GM23338 (cell line): Measurements from ENCODE around the gene OSBPL10. TPM values are rescaled to one million over a fixed set of nuclear protein-coding genes. Genes with fewer than 3 reads are reported as not detected.

ENCODE experiments used
- ATAC-seq: fragments of 200-7000 bp; cut with Tn5 transposase; 3 replicates; pipeline ENCODE4 v1.9.1; 2020
- DNase-seq: peaks from one replicate; pipeline ENCODE4 v3.0.0-alpha.2; 2015; ENCODE audit warnings: low spot score
- H2AFZ ChIP-seq: fragments of 200-600 bp; sonication (generic); 2 replicates; pipeline ENCODE4 v1.8.0; 2016; ENCODE audit warnings: antibody characterized with exemption, mild to moderate bottlenecking, moderate library complexity
- H3F3A ChIP-seq: fragments of 200-600 bp; sonication (generic); replicated peaks from 2 replicates; pipeline ENCODE4 v1.8.0; 2017; ENCODE audit warnings: antibody characterized with exemption, mixed run types, low read depth
- H3K27ac ChIP-seq: fragments of 200-600 bp; sonication (generic); 2 replicates; pipeline ENCODE4 v1.6.1; 2016; ENCODE audit warnings: low read depth
- H3K27me3 ChIP-seq: fragments of 200-600 bp; sonication (generic); 2 replicates; pipeline ENCODE4 v1.8.0; 2016; ENCODE audit warnings: mild to moderate bottlenecking, mixed run types, moderate library complexity; ENCODE audit not compliant: insufficient read depth
- H3K36me3 ChIP-seq: fragments of 200-600 bp; sonication (generic); 2 replicates; pipeline ENCODE4 v1.8.0; 2016; ENCODE audit warnings: mild to moderate bottlenecking; ENCODE audit not compliant: insufficient read depth
- H3K4me1 ChIP-seq: fragments of 200-600 bp; sonication (generic); 2 replicates; pipeline ENCODE4 v1.8.0; 2016; ENCODE audit warnings: mild to moderate bottlenecking, moderate library complexity; ENCODE audit not compliant: insufficient read depth
- H3K4me2 ChIP-seq: fragments of 200-600 bp; sonication (generic); 2 replicates; pipeline ENCODE4 v1.7.1; 2017; ENCODE audit warnings: mixed run types
- H3K4me3 ChIP-seq: fragments of 200-600 bp; sonication (generic); 2 replicates; pipeline ENCODE4 v1.6.1; 2016; ENCODE audit warnings: mixed run types
- H3K79me2 ChIP-seq: fragments of 200-600 bp; sonication (generic); replicated peaks from 2 replicates; pipeline ENCODE4 v1.8.0; 2017; ENCODE audit warnings: mild to moderate bottlenecking; ENCODE audit not compliant: insufficient read depth
- H3K9me2 ChIP-seq: fragments of 200-600 bp; sonication (generic); 2 replicates; pipeline ENCODE4 v1.8.0; 2017; ENCODE audit not compliant: insufficient read depth
- H4K20me1 ChIP-seq: fragments of 200-600 bp; sonication (generic); replicated peaks from 2 replicates; pipeline ENCODE4 v1.8.0; 2017; ENCODE audit warnings: mild to moderate bottlenecking; ENCODE audit not compliant: insufficient read depth
- H3K27ac Mint-ChIP-seq: 2 replicates; pipeline ENCODE4 v1.8.0; 2020; ENCODE audit warnings: inconsistent platforms, mild to moderate bottlenecking, moderate library complexity, mixed read lengths
- H3K27me3 Mint-ChIP-seq: 3 replicates; pipeline ENCODE4 v1.8.0; 2022; ENCODE audit warnings: low read depth, mild to moderate bottlenecking, moderate library complexity, mixed read lengths, inconsistent platforms; ENCODE audit not compliant: insufficient read depth, poor library complexity
- H3K36me3 Mint-ChIP-seq: 3 replicates; pipeline ENCODE4 v1.8.0; 2021; ENCODE audit warnings: low read depth, mild to moderate bottlenecking, inconsistent platforms, moderate library complexity, mixed read lengths
- H3K4me1 Mint-ChIP-seq: 3 replicates; pipeline ENCODE4 v1.8.0; 2020; ENCODE audit warnings: mild to moderate bottlenecking, inconsistent platforms, mixed read lengths
- H3K4me3 Mint-ChIP-seq: 3 replicates; pipeline ENCODE4 v1.8.0; 2021; ENCODE audit warnings: moderate library complexity, mild to moderate bottlenecking, inconsistent platforms, mixed read lengths
- H3K9me3 Mint-ChIP-seq: 3 replicates; pipeline ENCODE4 v1.8.0; 2020; ENCODE audit warnings: moderate library complexity, mild to moderate bottlenecking, inconsistent platforms, mixed read lengths
- EZH2 ChIP-seq: fragments of 200-600 bp; sonication (generic); IDR thresholded peaks from one replicate; pipeline ENCODE4 v1.8.0; 2017; ENCODE audit warnings: antibody characterized with exemption, mild to moderate bottlenecking, low read depth; ENCODE audit not compliant: unreplicated experiment
- JUNB ChIP-seq: IDR thresholded peaks from one replicate; pipeline ENCODE4 v1.6.1; 2016; ENCODE audit warnings: antibody characterized with exemption; ENCODE audit not compliant: unreplicated experiment
- NANOG ChIP-seq: IDR thresholded peaks from 2 replicates; pipeline ENCODE4 v1.6.1; 2016; ENCODE audit warnings: antibody characterized with exemption, borderline replicate concordance
- POLR2AphosphoS5 ChIP-seq: IDR thresholded peaks from 2 replicates; pipeline ENCODE4 v1.6.1; 2016; ENCODE audit warnings: antibody characterized with exemption, low read depth
- STAT1 ChIP-seq: IDR thresholded peaks from one replicate; pipeline ENCODE4 v1.6.1; 2016; ENCODE audit warnings: antibody characterized with exemption; ENCODE audit not compliant: unreplicated experiment
- ZNF114 ChIP-seq: fragments of 250-450 bp; sonication (Bioruptor Pico); IDR thresholded peaks from 2 replicates; pipeline ENCODE4 v1.5.0; 2020; ENCODE audit warnings: mild to moderate bottlenecking, moderate library complexity
- ZNF331 ChIP-seq: fragments of 250-450 bp; sonication (Bioruptor Pico); IDR thresholded peaks from 2 replicates; pipeline ENCODE4 v1.5.0; 2020; ENCODE audit warnings: low read depth, mild to moderate bottlenecking, moderate library complexity
- polyA plus RNA-seq: library from polyadenylated mRNA; unstranded; fragments of >200 nt; fragmentation: Nextera tagmentation; extraction: Ambion mirVana; gene quantifications from 2 replicates; pipeline ENCODE4 v1.2.1, GENCODE V29; 2016
- total RNA-seq: library from RNA; depleted of rRNA; stranded (reverse); fragments of >200 nt; shearing (Covaris generic); gene quantifications from 2 replicates; pipeline ENCODE4 v1.2.3, GENCODE V29; 2014
- TF ChIP-seq, protein P1 (sequence below): IDR thresholded peaks from one replicate; pipeline ENCODE4 v1.6.1; 2018; ENCODE audit warnings: antibody characterized with exemption; ENCODE audit not compliant: unreplicated experiment
- TF ChIP-seq, protein P2 (sequence below), 2 experiments: fragments of 200-600 bp in 1 of 2; sonication (generic) in 1 of 2; conservative IDR thresholded peaks; 2 replicates each; pipeline versions ENCODE4 v1.5.1 to v1.6.1; 2016 to 2017; ENCODE audit warnings: antibody characterized with exemption in 2 of 2, low read depth in 2 of 2, mild to moderate bottlenecking in 2 of 2, moderate library complexity in 1 of 2
- TF ChIP-seq, protein P3 (sequence below): fragments of 250-450 bp; sonication (Bioruptor Pico); IDR thresholded peaks from 2 replicates; pipeline ENCODE4 v1.5.0; 2020; ENCODE audit warnings: mild to moderate bottlenecking, moderate library complexity

Gene OSBPL10
- total and polyA plus RNA-seq, 2 experiments from 2014 or later, result 23.8 to 149 TPM

DNA sequence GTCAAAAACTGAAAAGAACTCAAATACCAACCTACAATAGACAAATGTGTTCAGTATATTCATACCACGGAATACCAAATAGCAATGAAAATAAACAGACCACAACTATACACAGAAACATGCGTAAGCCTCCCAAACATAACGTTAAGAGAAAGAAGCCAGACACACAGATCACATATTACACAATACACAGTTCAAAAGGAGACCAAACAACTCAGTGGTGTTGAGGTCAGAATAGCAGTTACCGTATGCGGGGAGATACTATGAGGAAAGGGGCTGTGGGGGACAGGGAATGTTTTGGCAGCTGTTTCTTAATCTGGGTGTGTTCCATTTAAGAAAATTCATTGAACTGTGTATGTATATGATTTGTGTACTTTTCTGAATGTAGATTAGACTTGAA is 6.6 kb downstream of the OSBPL10 start (continued):
- TF ChIP-seq POLR2AphosphoS5, result no peak
- no peak for TF ChIP-seq NANOG
- no peak for TF ChIP-seq JUNB
- TF ChIP-seq ZNF331, result no peak
- no peak for TF ChIP-seq STAT1
- TF ChIP-seq, protein P1, sequence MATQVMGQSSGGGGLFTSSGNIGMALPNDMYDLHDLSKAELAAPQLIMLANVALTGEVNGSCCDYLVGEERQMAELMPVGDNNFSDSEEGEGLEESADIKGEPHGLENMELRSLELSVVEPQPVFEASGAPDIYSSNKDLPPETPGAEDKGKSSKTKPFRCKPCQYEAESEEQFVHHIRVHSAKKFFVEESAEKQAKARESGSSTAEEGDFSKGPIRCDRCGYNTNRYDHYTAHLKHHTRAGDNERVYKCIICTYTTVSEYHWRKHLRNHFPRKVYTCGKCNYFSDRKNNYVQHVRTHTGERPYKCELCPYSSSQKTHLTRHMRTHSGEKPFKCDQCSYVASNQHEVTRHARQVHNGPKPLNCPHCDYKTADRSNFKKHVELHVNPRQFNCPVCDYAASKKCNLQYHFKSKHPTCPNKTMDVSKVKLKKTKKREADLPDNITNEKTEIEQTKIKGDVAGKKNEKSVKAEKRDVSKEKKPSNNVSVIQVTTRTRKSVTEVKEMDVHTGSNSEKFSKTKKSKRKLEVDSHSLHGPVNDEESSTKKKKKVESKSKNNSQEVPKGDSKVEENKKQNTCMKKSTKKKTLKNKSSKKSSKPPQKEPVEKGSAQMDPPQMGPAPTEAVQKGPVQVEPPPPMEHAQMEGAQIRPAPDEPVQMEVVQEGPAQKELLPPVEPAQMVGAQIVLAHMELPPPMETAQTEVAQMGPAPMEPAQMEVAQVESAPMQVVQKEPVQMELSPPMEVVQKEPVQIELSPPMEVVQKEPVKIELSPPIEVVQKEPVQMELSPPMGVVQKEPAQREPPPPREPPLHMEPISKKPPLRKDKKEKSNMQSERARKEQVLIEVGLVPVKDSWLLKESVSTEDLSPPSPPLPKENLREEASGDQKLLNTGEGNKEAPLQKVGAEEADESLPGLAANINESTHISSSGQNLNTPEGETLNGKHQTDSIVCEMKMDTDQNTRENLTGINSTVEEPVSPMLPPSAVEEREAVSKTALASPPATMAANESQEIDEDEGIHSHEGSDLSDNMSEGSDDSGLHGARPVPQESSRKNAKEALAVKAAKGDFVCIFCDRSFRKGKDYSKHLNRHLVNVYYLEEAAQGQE, result no peak

DNA sequence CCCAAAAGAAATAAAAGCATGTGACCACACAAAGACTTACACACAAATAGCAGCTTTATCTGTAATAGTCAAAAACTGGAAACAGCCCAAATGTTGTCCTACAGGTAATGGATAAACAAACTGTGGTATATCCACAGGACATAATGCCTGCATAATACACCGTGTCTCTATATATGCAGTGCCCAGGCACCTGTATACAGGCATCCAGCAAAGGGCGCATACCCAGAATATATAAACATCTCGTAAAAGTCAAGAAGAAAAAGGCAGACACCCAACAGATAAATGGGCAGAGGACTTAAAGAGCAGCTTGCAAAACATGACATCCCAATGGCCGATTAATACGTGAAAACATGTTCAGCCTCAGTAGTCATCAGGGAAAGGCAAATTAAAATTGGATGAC is 7.2 kb downstream of the OSBPL10 start:
- ATAC-seq (no peak), DNase-seq (no peak)
- Mint-ChIP-seq H3K27me3 (peaks cover 5% of the 10 kb centered on the region), H3K4me3 (no peak overlapping the region), H3K36me3 (peaks cover 25% of the 10 kb centered on the region), H3K27ac (no peak overlapping the region), H3K9me3 (no peaks in the 10 kb centered on the region), H3K4me1 (peaks cover 68% of the 10 kb centered on the region)
- H3F3A ChIP-seq, result 0 out of 2 replicates have a peak, but pooled peaks cover 6% of the 10 kb centered on the region
- H4K20me1 ChIP-seq, result peaks cover 13% of the 10 kb centered on the region; the same call in 1 of the 2 replicates
- H3K36me3 ChIP-seq, result 0 out of 2 replicates have a peak, but pooled peaks cover 5% of the 10 kb centered on the region
- H3K9me2 ChIP-seq, result no peaks in the 10 kb centered on the region
- no peak overlapping the region for H3K4me2 ChIP-seq
- H3K4me1 ChIP-seq, result peaks cover 74% of the 10 kb centered on the region
- H3K27ac ChIP-seq, result no peak overlapping the region
- H3K79me2 ChIP-seq, result peaks cover 100% of the 10 kb centered on the region
- no peaks in the 10 kb centered on the region for H3K27me3 ChIP-seq
- H3K4me3 ChIP-seq, result no peak overlapping the region
- no peak overlapping the region for H2AFZ ChIP-seq
- TF ChIP-seq ZNF114 (no peak), JUNB (no peak), EZH2 (no peak), ZNF331 (no peak)
- TF ChIP-seq, protein P2, sequence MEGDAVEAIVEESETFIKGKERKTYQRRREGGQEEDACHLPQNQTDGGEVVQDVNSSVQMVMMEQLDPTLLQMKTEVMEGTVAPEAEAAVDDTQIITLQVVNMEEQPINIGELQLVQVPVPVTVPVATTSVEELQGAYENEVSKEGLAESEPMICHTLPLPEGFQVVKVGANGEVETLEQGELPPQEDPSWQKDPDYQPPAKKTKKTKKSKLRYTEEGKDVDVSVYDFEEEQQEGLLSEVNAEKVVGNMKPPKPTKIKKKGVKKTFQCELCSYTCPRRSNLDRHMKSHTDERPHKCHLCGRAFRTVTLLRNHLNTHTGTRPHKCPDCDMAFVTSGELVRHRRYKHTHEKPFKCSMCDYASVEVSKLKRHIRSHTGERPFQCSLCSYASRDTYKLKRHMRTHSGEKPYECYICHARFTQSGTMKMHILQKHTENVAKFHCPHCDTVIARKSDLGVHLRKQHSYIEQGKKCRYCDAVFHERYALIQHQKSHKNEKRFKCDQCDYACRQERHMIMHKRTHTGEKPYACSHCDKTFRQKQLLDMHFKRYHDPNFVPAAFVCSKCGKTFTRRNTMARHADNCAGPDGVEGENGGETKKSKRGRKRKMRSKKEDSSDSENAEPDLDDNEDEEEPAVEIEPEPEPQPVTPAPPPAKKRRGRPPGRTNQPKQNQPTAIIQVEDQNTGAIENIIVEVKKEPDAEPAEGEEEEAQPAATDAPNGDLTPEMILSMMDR (conservative IDR thresholded peaks at IDR 0.05; ENCODE audit: low read depth in 2 of 2), result no peak
- TF ChIP-seq, protein P1, result no peak
- TF ChIP-seq, protein P3, sequence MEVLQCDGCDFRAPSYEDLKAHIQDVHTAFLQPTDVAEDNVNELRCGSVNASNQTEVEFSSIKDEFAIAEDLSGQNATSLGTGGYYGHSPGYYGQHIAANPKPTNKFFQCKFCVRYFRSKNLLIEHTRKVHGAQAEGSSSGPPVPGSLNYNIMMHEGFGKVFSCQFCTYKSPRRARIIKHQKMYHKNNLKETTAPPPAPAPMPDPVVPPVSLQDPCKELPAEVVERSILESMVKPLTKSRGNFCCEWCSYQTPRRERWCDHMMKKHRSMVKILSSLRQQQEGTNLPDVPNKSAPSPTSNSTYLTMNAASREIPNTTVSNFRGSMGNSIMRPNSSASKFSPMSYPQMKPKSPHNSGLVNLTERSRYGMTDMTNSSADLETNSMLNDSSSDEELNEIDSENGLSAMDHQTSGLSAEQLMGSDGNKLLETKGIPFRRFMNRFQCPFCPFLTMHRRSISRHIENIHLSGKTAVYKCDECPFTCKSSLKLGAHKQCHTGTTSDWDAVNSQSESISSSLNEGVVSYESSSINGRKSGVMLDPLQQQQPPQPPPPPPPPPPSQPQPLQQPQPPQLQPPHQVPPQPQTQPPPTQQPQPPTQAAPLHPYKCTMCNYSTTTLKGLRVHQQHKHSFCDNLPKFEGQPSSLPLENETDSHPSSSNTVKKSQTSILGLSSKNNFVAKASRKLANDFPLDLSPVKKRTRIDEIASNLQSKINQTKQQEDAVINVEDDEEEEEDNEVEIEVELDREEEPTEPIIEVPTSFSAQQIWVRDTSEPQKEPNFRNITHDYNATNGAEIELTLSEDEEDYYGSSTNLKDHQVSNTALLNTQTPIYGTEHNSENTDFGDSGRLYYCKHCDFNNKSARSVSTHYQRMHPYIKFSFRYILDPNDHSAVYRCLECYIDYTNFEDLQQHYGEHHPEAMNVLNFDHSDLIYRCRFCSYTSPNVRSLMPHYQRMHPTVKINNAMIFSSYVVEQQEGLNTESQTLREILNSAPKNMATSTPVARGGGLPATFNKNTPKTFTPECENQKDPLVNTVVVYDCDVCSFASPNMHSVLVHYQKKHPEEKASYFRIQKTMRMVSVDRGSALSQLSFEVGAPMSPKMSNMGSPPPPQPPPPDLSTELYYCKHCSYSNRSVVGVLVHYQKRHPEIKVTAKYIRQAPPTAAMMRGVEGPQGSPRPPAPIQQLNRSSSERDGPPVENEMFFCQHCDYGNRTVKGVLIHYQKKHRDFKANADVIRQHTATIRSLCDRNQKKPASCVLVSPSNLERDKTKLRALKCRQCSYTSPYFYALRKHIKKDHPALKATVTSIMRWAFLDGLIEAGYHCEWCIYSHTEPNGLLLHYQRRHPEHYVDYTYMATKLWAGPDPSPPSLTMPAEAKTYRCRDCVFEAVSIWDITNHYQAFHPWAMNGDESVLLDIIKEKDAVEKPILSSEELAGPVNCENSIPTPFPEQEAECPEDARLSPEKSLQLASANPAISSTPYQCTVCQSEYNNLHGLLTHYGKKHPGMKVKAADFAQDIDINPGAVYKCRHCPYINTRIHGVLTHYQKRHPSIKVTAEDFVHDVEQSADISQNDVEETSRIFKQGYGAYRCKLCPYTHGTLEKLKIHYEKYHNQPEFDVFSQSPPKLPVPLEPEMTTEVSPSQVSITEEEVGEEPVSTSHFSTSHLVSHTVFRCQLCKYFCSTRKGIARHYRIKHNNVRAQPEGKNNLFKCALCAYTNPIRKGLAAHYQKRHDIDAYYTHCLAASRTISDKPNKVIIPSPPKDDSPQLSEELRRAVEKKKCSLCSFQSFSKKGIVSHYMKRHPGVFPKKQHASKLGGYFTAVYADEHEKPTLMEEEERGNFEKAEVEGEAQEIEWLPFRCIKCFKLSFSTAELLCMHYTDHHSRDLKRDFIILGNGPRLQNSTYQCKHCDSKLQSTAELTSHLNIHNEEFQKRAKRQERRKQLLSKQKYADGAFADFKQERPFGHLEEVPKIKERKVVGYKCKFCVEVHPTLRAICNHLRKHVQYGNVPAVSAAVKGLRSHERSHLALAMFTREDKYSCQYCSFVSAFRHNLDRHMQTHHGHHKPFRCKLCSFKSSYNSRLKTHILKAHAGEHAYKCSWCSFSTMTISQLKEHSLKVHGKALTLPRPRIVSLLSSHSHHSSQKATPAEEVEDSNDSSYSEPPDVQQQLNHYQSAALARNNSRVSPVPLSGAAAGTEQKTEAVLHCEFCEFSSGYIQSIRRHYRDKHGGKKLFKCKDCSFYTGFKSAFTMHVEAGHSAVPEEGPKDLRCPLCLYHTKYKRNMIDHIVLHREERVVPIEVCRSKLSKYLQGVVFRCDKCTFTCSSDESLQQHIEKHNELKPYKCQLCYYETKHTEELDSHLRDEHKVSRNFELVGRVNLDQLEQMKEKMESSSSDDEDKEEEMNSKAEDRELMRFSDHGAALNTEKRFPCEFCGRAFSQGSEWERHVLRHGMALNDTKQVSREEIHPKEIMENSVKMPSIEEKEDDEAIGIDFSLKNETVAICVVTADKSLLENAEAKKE (CRISPR knock-in tag), result no peak
